GM19023 (cell line): ENCODE results near the gene SPATA21.
A peak's percentile ranks its signal among the peaks of the same experiment; 100 is the strongest.

ENCODE experiments used
- ATAC-seq: cut with Tn5 transposase; IDR thresholded peaks from one replicate; pipeline ENCODE4 v1.9.1; 2021; ENCODE audit warnings: mild to moderate bottlenecking, moderate library complexity; ENCODE audit not compliant: unreplicated experiment

SPATA21 gene

GRCh38 chr1:16351994-16352841 lies 85.0 kb downstream of the SPATA21 start, which contains the start of gene FBXO42:
TSS of gene FBXO42 (minus strand) at chr1:16352480. CDS start at chr1:16315418, 37,062 bp downstream.
- peak; percentile 92 for ATAC-seq

GRCh38 chr1:16351456-16351993 lies 85.7 kb downstream of the SPATA21 start:
- ATAC-seq, result no peak

GRCh38 chr1:16349847-16350406 lies 87.3 kb downstream of the SPATA21 start:
- no peak for ATAC-seq
